Activated CD4-positive, alpha-beta T cell treated with anti-CD3 and anti-CD28 coated beads for 36 hours (primary cell): ENCODE data around the gene ERG28. TPM values are rescaled to one million over a fixed set of nuclear protein-coding genes. Genes with fewer than 3 reads are reported as not detected.

Source experiments
- ATAC-seq: fragments of 200-7000 bp; cut with Tn5 transposase; one replicate; pipeline ENCODE4 v1.10.0; 2021; ENCODE audit warnings: mild to moderate bottlenecking, moderate library complexity
- CTCF ChIA-PET: fragments of 350-600 bp; sonication (Branson Sonifier 250); formaldehyde crosslinking; loops from one replicate; lab custom pipeline; 2021; ENCODE audit warnings: antibody characterized with exemption; lab: Charles Lee
- POLR2A ChIA-PET: fragments of 350-600 bp; sonication (Branson Sonifier 250); formaldehyde crosslinking; loops from one replicate; lab custom pipeline; 2021; ENCODE audit warnings: antibody characterized with exemption, inconsistent platforms; lab: Charles Lee
- DNase-seq: peaks from one replicate; pipeline ENCODE4 v3.0.0-alpha.2; 2020
- H3K27ac Mint-ChIP-seq: one replicate; pipeline ENCODE4 v1.8.0; 2021; ENCODE audit warnings: mixed read lengths
- H3K27me3 Mint-ChIP-seq: one replicate; pipeline ENCODE4 v1.8.0; 2021; ENCODE audit warnings: mixed read lengths
- H3K36me3 Mint-ChIP-seq: one replicate; pipeline ENCODE4 v1.8.0; 2021; ENCODE audit warnings: low read depth, mixed read lengths
- H3K4me1 Mint-ChIP-seq: one replicate; pipeline ENCODE4 v1.8.0; 2021; ENCODE audit warnings: mixed read lengths
- H3K4me3 Mint-ChIP-seq: one replicate; pipeline ENCODE4 v1.8.0; 2021; ENCODE audit warnings: mild to moderate bottlenecking, moderate library complexity, mixed read lengths
- H3K9me3 Mint-ChIP-seq: one replicate; pipeline ENCODE4 v1.8.0; 2021; ENCODE audit warnings: low read depth, mixed read lengths
- intact Hi-C, 2 experiments: fragments of 100-400 bp; cut with DNase I in 1 of 2; cut with micrococcal nuclease in 1 of 2; formaldehyde crosslinking; loops; one replicate each; pipeline versions ENCODE4 v1.14.2 to v1.15.1; 2022 to 2024; cut with DNase I, micrococcal nuclease
- total RNA-seq, 2 experiments: library from RNA; stranded (reverse); gene quantifications; one replicate each; pipeline ENCODE4 v1.2.3, GENCODE V29; 2021

The ERG28 gene
- total RNA-seq, 2 experiments from 2014 or later: 19.1 to 23.7 TPM

GRCh38 chr14:75647640-75648039, 13.0 kb downstream of the ERG28 start:
- H3K9me3 Mint-ChIP-seq: no peaks in the 10 kb centered on the region
- no peaks in the 10 kb centered on the region for H3K4me1 Mint-ChIP-seq
- no peak for ATAC-seq
- ChIA-PET POLR2A (interaction anchor here (0.7 kb wide), 1 partner anchor 316 kb away, joined by 3 read pairs; no protein-coding TSS in a partner anchor), CTCF (interaction anchor here (0.7 kb wide), 1 partner anchor 626 kb away, joined by 3 read pairs; no protein-coding TSS in a partner anchor)
- no peak overlapping the region for H3K4me3 Mint-ChIP-seq
- intact Hi-C loops: no loop called here
- peaks cover 31% of the 10 kb centered on the region for H3K36me3 Mint-ChIP-seq
- no peaks in the 10 kb centered on the region for H3K27me3 Mint-ChIP-seq
- no peak overlapping the region for H3K27ac Mint-ChIP-seq
- DNase-seq: no peak

GRCh38 chr14:75646762-75647161, 13.9 kb downstream of the ERG28 start:
- ATAC-seq: no peak
- POLR2A ChIA-PET: no interaction called here
- Mint-ChIP-seq H3K36me3 (peaks cover 26% of the 10 kb centered on the region), H3K27me3 (no peaks in the 10 kb centered on the region), H3K9me3 (no peaks in the 10 kb centered on the region), H3K4me3 (no peak overlapping the region), H3K27ac (no peak overlapping the region), H3K4me1 (no peaks in the 10 kb centered on the region)
- intact Hi-C loops: no loop called here
- CTCF ChIA-PET: interaction anchor here (1.0 to 1.1 kb wide), 2 partner anchors 14 to 69 kb away, joined by 3 read pairs; partner anchors contain the start of genes ERG28 and TTLL5
- DNase-seq: no peak

- DNase-seq: no peak
- intact Hi-C loops: no loop called here
- Mint-ChIP-seq H3K4me1 (no peaks in the 10 kb centered on the region), H3K27ac (no peak overlapping the region), H3K4me3 (no peak overlapping the region), H3K9me3 (no peaks in the 10 kb centered on the region), H3K27me3 (no peaks in the 10 kb centered on the region), H3K36me3 (peaks cover 20% of the 10 kb centered on the region)
- no peak for ATAC-seq
- POLR2A ChIA-PET: interaction anchor here (0.6 kb wide), 1 partner anchor 78 kb away, joined by 3 read pairs; no protein-coding TSS in a partner anchor
- CTCF ChIA-PET: interaction anchor here (1.3 kb wide), 1 partner anchor 9 kb away, joined by 7 read pairs; no protein-coding TSS in a partner anchor
These were observed 15.6 kb downstream of the ERG28 start for GRCh38 chr14:75645056-75645455.

- DNase-seq (no peak), ATAC-seq (no peak)
- no peak overlapping the region for H3K4me3 Mint-ChIP-seq
- no peaks in the 10 kb centered on the region for H3K9me3 Mint-ChIP-seq
- intact Hi-C loops: no loop called here
- H3K27me3 Mint-ChIP-seq: no peaks in the 10 kb centered on the region
- no peaks in the 10 kb centered on the region for H3K4me1 Mint-ChIP-seq
- no peak overlapping the region for H3K27ac Mint-ChIP-seq
- ChIA-PET POLR2A (no interaction called here), CTCF (interaction anchor here (1.3 kb wide), 1 partner anchor 10 kb away, joined by 7 read pairs; no protein-coding TSS in a partner anchor)
- peaks cover 15% of the 10 kb centered on the region for H3K36me3 Mint-ChIP-seq
These were observed 16.7 kb downstream of the ERG28 start for GRCh38 chr14:75643985-75644384.

GRCh38 chr14:75640876-75641275, 19.8 kb downstream of the ERG28 start:
- H3K9me3 Mint-ChIP-seq: no peaks in the 10 kb centered on the region
- H3K27me3 Mint-ChIP-seq: no peaks in the 10 kb centered on the region
- no peaks in the 10 kb centered on the region for H3K4me1 Mint-ChIP-seq
- peaks cover 17% of the 10 kb centered on the region for H3K36me3 Mint-ChIP-seq
- DNase-seq (no peak), ATAC-seq (no peak)
- CTCF ChIA-PET: interaction anchor here (1.0 to 2.0 kb wide), 2 partner anchors 13 to 152 kb away, joined by 5 to 8 read pairs; no protein-coding TSS in a partner anchor
- intact Hi-C loops: no loop called here
- H3K4me3 Mint-ChIP-seq: no peak overlapping the region
- peak overlapping the region; percentile 14 for H3K27ac Mint-ChIP-seq
- POLR2A ChIA-PET: no interaction called here

GRCh38 chr14:75636100-75636692, 24.5 kb downstream of the ERG28 start:
- no peaks in the 10 kb centered on the region for H3K4me1 Mint-ChIP-seq
- H3K9me3 Mint-ChIP-seq: no peaks in the 10 kb centered on the region
- intact Hi-C loops: no loop called here
- no peak overlapping the region for H3K4me3 Mint-ChIP-seq
- ATAC-seq (no peak), DNase-seq (no peak)
- H3K36me3 Mint-ChIP-seq: peaks cover 8% of the 10 kb centered on the region
- no peaks in the 10 kb centered on the region for H3K27me3 Mint-ChIP-seq
- ChIA-PET CTCF (interaction anchor here (0.6 to 1.4 kb wide), 5 partner anchors 15 to 1018 kb away, joined by 3 to 7 read pairs (median 3); no protein-coding TSS in a partner anchor), POLR2A (no interaction called here)
- H3K27ac Mint-ChIP-seq: no peak overlapping the region

- ATAC-seq (no peak), DNase-seq (no peak)
- Mint-ChIP-seq H3K4me1 (no peaks in the 10 kb centered on the region), H3K9me3 (no peaks in the 10 kb centered on the region), H3K27me3 (no peaks in the 10 kb centered on the region), H3K36me3 (peaks cover 4% of the 10 kb centered on the region), H3K4me3 (no peak overlapping the region), H3K27ac (no peak overlapping the region)
- ChIA-PET POLR2A (no interaction called here), CTCF (interaction anchor here (0.6 to 1.4 kb wide), 7 partner anchors 8 to 809 kb away, joined by 3 to 7 read pairs (median 3); no protein-coding TSS in a partner anchor)
- intact Hi-C loops: no loop called here
These were observed 25.8 kb downstream of the ERG28 start for GRCh38 chr14:75634848-75635247.

- Mint-ChIP-seq H3K9me3 (no peaks in the 10 kb centered on the region), H3K27me3 (no peaks in the 10 kb centered on the region), H3K4me1 (no peaks in the 10 kb centered on the region), H3K36me3 (peaks cover 2% of the 10 kb centered on the region), H3K27ac (no peak overlapping the region), H3K4me3 (no peak overlapping the region)
- ATAC-seq (no peak), DNase-seq (no peak)
- intact Hi-C loops: no loop called here
- ChIA-PET CTCF (interaction anchor here (0.6 kb wide), 2 partner anchors 389 to 912 kb away, joined by 4 read pairs; no protein-coding TSS in a partner anchor), POLR2A (no interaction called here)
These were observed 29.2 kb downstream of the ERG28 start for GRCh38 chr14:75631453-75631831.

- H3K36me3 Mint-ChIP-seq: peaks cover 2% of the 10 kb centered on the region
- intact Hi-C loops: no loop called here
- ChIA-PET POLR2A (no interaction called here), CTCF (interaction anchor here (0.6 kb wide), 2 partner anchors 389 to 912 kb away, joined by 4 read pairs; no protein-coding TSS in a partner anchor)
- H3K4me3 Mint-ChIP-seq: no peak overlapping the region
- H3K27ac Mint-ChIP-seq: no peak overlapping the region
- H3K4me1 Mint-ChIP-seq: no peaks in the 10 kb centered on the region
- no peaks in the 10 kb centered on the region for H3K9me3 Mint-ChIP-seq
- DNase-seq (no peak), ATAC-seq (no peak)
- no peaks in the 10 kb centered on the region for H3K27me3 Mint-ChIP-seq
These were observed 29.8 kb downstream of the ERG28 start for GRCh38 chr14:75630695-75631452.

GRCh38 chr14:75628816-75629215, 31.9 kb downstream of the ERG28 start:
- H3K27ac Mint-ChIP-seq: no peak overlapping the region
- no peaks in the 10 kb centered on the region for H3K9me3 Mint-ChIP-seq
- DNase-seq: no peak
- intact Hi-C loops: no loop called here
- ChIA-PET POLR2A (no interaction called here), CTCF (no interaction called here)
- H3K4me3 Mint-ChIP-seq: no peak overlapping the region
- no peak for ATAC-seq
- no peaks in the 10 kb centered on the region for H3K27me3 Mint-ChIP-seq
- no peaks in the 10 kb centered on the region for H3K4me1 Mint-ChIP-seq
- H3K36me3 Mint-ChIP-seq: peaks cover 2% of the 10 kb centered on the region

- no peak for DNase-seq
- H3K4me1 Mint-ChIP-seq: no peaks in the 10 kb centered on the region
- H3K27ac Mint-ChIP-seq: no peak overlapping the region
- no peak overlapping the region for H3K4me3 Mint-ChIP-seq
- intact Hi-C loops: no loop called here
- ATAC-seq: no peak
- H3K36me3 Mint-ChIP-seq: peaks cover 2% of the 10 kb centered on the region
- POLR2A ChIA-PET: no interaction called here
- CTCF ChIA-PET: interaction anchor here (0.5 to 1.3 kb wide), 4 partner anchors 8 to 106 kb away, joined by 3 read pairs; no protein-coding TSS in a partner anchor
- H3K9me3 Mint-ChIP-seq: no peaks in the 10 kb centered on the region
- H3K27me3 Mint-ChIP-seq: no peaks in the 10 kb centered on the region
These were observed 33.3 kb downstream of the ERG28 start for GRCh38 chr14:75627406-75627805.
